DOHH2 (cell line): ENCODE measurements around the gene ZBTB18.

Experiments used
- H3F3A ChIP-seq: fragments of 200-600 bp; sonication (generic), shearing (Covaris generic); 2 replicates; pipeline ENCODE4 v1.6.0; 2016; ENCODE audit warnings: antibody characterized with exemption, mild to moderate bottlenecking; ENCODE audit not compliant: control insufficient read depth, insufficient read depth
- H3K27ac ChIP-seq: fragments of 200-600 bp; sonication (generic); 2 replicates; pipeline ENCODE4 v1.5.1; 2014; ENCODE audit warnings: low read depth, mild to moderate bottlenecking, low read length, moderate library complexity
- H3K27me3 ChIP-seq: fragments of 200-600 bp; sonication (generic); 2 replicates; pipeline ENCODE4 v1.6.1; 2014; ENCODE audit warnings: mild to moderate bottlenecking, low read length, mixed read lengths; ENCODE audit not compliant: control insufficient read depth
- H3K36me3 ChIP-seq: fragments of 200-600 bp; sonication (generic); 2 replicates; pipeline ENCODE4 v1.6.1; 2014; ENCODE audit warnings: mild to moderate bottlenecking, low read length, moderate library complexity, mixed read lengths; ENCODE audit not compliant: control insufficient read depth
- H3K4me1 ChIP-seq: fragments of 200-600 bp; sonication (generic); 2 replicates; pipeline ENCODE4 v1.6.1; 2014; ENCODE audit warnings: mild to moderate bottlenecking, low read length, mixed read lengths; ENCODE audit not compliant: control insufficient read depth
- H3K4me2 ChIP-seq: fragments of 200-600 bp; sonication (generic); 2 replicates; pipeline ENCODE4 v1.6.0; 2014; ENCODE audit warnings: mild to moderate bottlenecking, low read length, moderate library complexity
- H3K4me3 ChIP-seq: fragments of 200-600 bp; sonication (generic); 2 replicates; pipeline ENCODE4 v1.5.1; 2014; ENCODE audit warnings: mild to moderate bottlenecking, low read length, mixed read lengths
- H3K79me2 ChIP-seq: fragments of 200-600 bp; sonication (generic); 2 replicates; pipeline ENCODE4 v1.6.1; 2014; ENCODE audit warnings: mild to moderate bottlenecking, low read length, mixed read lengths; ENCODE audit not compliant: control insufficient read depth
- H3K9me2 ChIP-seq: fragments of 200-600 bp; sonication (generic); replicated peaks from 2 replicates; pipeline ENCODE4 v1.6.1; 2014; ENCODE audit warnings: mild to moderate bottlenecking, low read length, mixed read lengths; ENCODE audit not compliant: control insufficient read depth
- H3K9me3 ChIP-seq: fragments of 200-600 bp; sonication (generic); 2 replicates; pipeline ENCODE4 v1.6.1; 2014; ENCODE audit warnings: antibody characterized with exemption, low read length, mixed read lengths; ENCODE audit not compliant: control insufficient read depth, insufficient read depth
- H4K20me1 ChIP-seq: fragments of 200-600 bp; sonication (generic); 2 replicates; pipeline ENCODE4 v1.6.0; 2014; ENCODE audit warnings: low read depth, mild to moderate bottlenecking, antibody characterized with exemption, low read length, moderate library complexity; ENCODE audit not compliant: control insufficient read depth, insufficient read depth
- EZH2phosphoT487 ChIP-seq: fragments of 200-600 bp; sonication (generic); IDR thresholded peaks from 2 replicates; pipeline ENCODE4 v1.6.1; 2017; ENCODE audit warnings: borderline replicate concordance, mild to moderate bottlenecking, antibody characterized with exemption, low read length, moderate library complexity, mixed read lengths
- TF ChIP-seq, protein P1 (sequence below): fragments of 200-600 bp; sonication (generic); IDR thresholded peaks from one replicate; pipeline ENCODE4 v1.5.1; 2014; ENCODE audit warnings: antibody characterized with exemption, mild to moderate bottlenecking, low read depth, low read length; ENCODE audit not compliant: poor library complexity, severe bottlenecking

The ZBTB18 gene

DNA sequence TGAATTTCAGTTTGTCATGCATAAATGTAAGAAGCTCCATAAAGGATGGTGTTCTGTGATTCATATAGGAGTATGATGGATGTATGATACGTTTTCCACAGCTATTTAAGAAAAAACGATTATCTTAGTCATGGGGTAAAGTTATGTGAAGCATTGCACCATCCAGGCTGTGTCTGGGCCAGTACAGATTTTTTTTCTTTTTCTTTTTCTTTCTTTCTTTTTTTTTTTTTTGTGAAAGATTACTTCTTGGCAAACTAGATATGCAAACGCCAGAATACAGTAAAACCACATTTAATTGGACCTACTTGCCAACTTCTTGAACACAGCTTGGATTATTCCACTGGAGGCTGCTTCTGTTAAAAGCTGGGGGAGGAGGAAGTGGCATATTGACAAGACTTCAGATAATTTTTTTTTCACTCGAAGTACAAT, 14.9 kb downstream of the ZBTB18 start:
- Histone ChIP-seq H3K9me2 (no peaks in the 10 kb centered on the region), H3K79me2 (no peaks in the 10 kb centered on the region), H3K36me3 (no peaks in the 10 kb centered on the region), H3K4me1 (no peaks in the 10 kb centered on the region), H3K27ac (no peak overlapping the region), H3K27me3 (peaks cover 23% of the 10 kb centered on the region), H3F3A (no peaks in the 10 kb centered on the region), H3K4me2 (no peak overlapping the region), H3K9me3 (no peaks in the 10 kb centered on the region), H4K20me1 (no peaks in the 10 kb centered on the region), H3K4me3 (no peak overlapping the region)
- no peak for TF ChIP-seq EZH2phosphoT487
- TF ChIP-seq, protein P1, sequence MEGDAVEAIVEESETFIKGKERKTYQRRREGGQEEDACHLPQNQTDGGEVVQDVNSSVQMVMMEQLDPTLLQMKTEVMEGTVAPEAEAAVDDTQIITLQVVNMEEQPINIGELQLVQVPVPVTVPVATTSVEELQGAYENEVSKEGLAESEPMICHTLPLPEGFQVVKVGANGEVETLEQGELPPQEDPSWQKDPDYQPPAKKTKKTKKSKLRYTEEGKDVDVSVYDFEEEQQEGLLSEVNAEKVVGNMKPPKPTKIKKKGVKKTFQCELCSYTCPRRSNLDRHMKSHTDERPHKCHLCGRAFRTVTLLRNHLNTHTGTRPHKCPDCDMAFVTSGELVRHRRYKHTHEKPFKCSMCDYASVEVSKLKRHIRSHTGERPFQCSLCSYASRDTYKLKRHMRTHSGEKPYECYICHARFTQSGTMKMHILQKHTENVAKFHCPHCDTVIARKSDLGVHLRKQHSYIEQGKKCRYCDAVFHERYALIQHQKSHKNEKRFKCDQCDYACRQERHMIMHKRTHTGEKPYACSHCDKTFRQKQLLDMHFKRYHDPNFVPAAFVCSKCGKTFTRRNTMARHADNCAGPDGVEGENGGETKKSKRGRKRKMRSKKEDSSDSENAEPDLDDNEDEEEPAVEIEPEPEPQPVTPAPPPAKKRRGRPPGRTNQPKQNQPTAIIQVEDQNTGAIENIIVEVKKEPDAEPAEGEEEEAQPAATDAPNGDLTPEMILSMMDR: no peak

DNA sequence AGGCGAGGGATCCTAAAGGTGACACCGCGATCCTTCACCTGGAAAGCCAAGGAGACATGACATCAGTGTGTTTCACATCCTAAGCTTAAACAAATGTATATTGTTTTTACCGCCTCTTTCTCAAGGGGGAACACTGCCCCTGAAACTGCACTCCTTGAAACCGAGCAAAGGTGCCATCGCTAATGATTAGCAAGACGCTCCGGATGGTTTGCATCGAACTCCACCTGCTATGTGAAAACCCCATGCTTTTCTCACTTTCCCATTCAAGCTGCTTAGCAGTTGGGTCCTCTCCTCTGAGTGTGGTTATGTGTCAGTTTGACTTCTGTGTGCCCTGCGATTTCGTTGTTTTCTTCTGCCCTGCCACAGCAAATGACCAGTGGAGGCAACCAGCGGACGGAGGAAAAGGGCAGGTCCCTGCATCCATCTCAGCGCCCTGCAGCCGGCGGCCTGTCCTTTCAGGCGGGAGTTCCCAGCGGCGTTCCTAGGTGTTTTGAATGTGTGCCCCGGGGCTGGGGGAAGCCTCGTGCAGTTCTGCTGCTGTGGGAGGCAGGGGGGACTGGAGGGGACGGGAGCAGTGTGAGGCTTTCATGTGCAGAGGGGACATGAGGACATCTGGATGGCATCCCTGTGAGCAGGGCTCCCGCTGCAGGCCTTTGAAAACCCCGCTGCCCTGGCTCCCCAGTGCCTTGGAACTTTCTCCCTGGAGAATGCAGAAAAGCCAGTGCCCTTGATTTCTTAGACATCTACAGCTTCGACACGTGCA, 16.1 kb downstream of the ZBTB18 start:
- Histone ChIP-seq H3K27ac (no peak overlapping the region), H3K4me1 (no peaks in the 10 kb centered on the region), H3K79me2 (no peaks in the 10 kb centered on the region), H3K9me3 (no peaks in the 10 kb centered on the region), H3K36me3 (no peaks in the 10 kb centered on the region), H3K4me3 (no peak overlapping the region), H4K20me1 (no peaks in the 10 kb centered on the region), H3K4me2 (no peak overlapping the region), H3K9me2 (no peaks in the 10 kb centered on the region), H3K27me3 (peaks cover 15% of the 10 kb centered on the region), H3F3A (no peaks in the 10 kb centered on the region)
- TF ChIP-seq, protein P1: no peak
- no peak for TF ChIP-seq EZH2phosphoT487

DNA sequence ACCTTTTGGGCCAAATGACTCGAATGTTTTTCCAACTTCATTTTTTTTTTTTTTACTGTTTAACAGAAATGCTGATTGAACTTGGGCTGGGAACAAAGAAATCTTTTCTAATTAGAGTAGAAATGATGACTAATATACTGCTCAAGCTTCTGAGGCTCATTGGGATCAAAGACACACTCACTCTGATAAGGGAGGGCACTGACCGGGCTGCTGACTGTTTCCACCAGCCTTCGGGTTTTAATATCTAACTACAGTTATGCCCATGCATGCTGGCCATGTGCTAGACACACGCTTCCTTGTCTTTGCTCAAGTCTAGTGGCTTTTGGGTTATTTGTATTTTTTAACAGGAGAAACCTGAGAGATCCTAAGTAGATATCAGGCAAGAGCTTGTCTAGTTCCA, 16.8 kb downstream of the ZBTB18 start:
- Histone ChIP-seq H3K4me2 (no peak overlapping the region), H3K27ac (no peak overlapping the region), H3K4me3 (no peak overlapping the region), H3K27me3 (peaks cover 8% of the 10 kb centered on the region), H3K79me2 (no peaks in the 10 kb centered on the region), H3K36me3 (no peaks in the 10 kb centered on the region), H3K9me2 (no peaks in the 10 kb centered on the region), H3K4me1 (no peaks in the 10 kb centered on the region), H3F3A (no peaks in the 10 kb centered on the region), H3K9me3 (no peaks in the 10 kb centered on the region), H4K20me1 (no peaks in the 10 kb centered on the region)
- TF ChIP-seq, protein P1: no peak
- TF ChIP-seq EZH2phosphoT487: no peak
